AG10803 (cell line): ENCODE measurements around the gene POU2F2.

Experiments used
- DNase-seq: peaks from one replicate; pipeline ENCODE4 v3.0.0; 2010; ENCODE audit warnings: low read depth
- H3K4me3 ChIP-seq: 2 replicates; pipeline ENCODE4 v1.5.1; 2011; ENCODE audit warnings: mild to moderate bottlenecking, low read length, control low read depth
- CTCF ChIP-seq: conservative IDR thresholded peaks from 2 replicates; pipeline ENCODE4 v1.5.1; 2011; ENCODE audit warnings: mild to moderate bottlenecking, low read length, control low read depth, inconsistent platforms

Gene POU2F2

DNA sequence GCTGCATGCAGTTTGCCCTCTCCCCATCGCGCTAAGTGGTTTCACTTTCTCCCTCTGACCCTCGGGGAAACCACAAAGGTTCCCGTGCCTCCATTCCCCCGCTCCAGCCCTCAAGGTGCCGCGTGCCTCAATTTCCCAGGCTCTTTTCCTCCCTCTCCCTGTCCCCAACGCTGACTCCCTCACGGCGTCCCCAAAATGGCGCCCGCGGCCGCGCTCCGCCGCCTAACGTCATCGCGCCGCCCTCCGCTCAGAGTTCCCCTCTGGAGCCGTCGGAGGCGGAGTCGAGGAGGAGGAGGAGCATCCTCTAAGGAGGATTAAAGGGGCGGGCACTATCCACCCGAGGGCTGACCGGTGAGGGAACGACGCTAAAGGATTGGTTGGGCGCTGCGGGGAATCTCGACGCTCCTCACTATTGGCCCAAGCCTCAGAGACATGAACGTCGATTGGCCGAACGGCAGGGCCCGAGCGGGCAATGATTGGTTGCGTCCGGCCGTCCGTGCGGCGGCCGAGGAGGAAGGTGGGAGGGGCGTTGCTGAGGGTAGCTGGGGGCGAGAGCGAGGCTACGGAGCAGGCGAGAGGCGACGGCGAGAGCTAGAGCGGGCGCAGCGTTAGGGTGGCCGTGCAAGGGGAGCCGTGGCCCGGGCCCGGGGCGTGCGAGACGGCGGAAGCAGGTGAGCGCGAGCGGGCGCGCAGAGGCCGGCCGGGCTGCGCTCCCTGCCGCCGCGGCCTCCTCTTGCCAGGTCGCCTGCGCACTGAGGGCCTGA lies 56.4 kb downstream of the POU2F2 start, which contains the start of gene ZNF574:
ZNF574 (plus strand) TSS at position 551 of the 764 bp plus-strand sequence. CDS start 2,441 bp downstream, outside the sequence.
- H3K4me3 ChIP-seq, result peak within 1 kb of the TSS; percentile 92
- DNase-seq, result peak; percentile 99
- no peak for TF ChIP-seq CTCF

GRCh38 chr19:42075364-42075615 lies 57.0 kb downstream of the POU2F2 start:
- DNase-seq, result no peak
- H3K4me3 ChIP-seq, result peak overlapping the region; percentile 92
- no peak for TF ChIP-seq CTCF

DNA sequence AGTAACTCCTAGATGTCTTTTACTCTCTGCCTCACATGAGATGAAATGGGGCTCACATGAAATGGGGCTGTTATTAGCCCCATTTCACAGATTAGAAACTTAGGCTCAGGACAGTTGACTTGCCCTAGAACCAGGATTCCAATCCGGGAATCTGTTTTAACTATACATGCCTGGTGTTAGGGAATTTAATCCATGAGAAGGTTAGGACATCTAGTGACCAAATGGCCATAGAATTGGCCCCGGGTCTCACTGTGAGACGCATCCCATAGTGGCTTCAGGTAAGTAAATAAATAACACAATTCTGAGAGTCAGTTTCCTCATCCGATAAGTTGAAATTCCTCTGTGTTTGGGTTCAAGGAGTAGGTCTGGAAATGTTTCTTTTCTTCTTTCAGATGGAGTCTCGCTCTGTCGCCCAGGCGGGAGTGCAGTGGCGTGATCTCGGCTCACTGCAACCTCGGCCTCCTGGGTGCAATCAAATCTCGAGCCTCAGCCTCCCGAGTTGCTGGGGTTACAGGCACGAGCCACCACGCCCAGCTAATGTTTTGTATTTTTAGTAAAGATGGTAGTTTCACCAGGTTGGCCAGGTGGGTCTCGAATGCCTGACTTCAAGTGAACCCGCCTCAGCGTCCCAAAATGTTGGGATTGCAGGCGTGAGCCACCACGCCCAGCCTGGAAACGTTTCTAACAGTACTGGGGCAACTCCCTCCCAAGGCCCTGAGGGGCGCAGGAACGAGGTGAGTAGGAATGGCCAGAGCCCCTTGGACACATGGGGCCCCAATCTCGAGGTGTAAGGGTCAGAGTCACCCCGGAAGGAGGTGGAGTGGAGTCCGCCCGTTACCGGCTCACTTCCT lies 57.5 kb downstream of the POU2F2 start:
- peak overlapping the region; percentile 92 for H3K4me3 ChIP-seq
- DNase-seq, result no peak
- TF ChIP-seq CTCF, result no peak

DNA sequence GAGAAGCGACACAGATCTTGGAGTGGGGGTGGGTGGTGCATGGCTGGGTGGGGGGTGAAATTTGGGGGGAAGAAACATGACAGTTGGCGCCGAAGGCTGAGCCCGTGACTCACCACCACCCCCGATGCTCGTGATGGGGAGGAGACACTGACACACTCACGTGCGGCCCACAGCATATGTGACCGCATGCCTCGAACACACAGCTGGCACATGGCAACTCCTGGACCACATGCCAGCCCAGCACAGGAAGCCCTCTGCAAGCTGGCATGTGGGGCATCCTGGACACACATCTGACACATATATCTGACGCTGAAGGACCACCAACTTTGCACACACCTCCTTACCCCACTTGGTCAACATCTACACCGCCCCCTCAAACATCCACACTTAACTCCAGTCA lies 61.0 kb downstream of the POU2F2 start:
- H3K4me3 ChIP-seq, result no peak overlapping the region
- no peak for DNase-seq
- no peak for TF ChIP-seq CTCF

GRCh38 chr19:42069619-42070351 lies 62.5 kb downstream of the POU2F2 start, which contains the start of gene GRIK5:
Gene GRIK5 (minus strand): TSS chr19:42070206. CDS start chr19:42065770, 4,436 bp downstream.
- DNase-seq, result no peak
- no peak within 1 kb of the TSS for H3K4me3 ChIP-seq
- no peak for TF ChIP-seq CTCF

GRCh38 chr19:42068756-42069571 lies 63.3 kb downstream of the POU2F2 start:
- no peak overlapping the region for H3K4me3 ChIP-seq

More at GRCh38 chr19:42068756-42069571, 63.3 kb downstream of the POU2F2 start:
- DNase-seq, result no peak
- TF ChIP-seq CTCF, result no peak
